Neutrophil (primary cell): ENCODE measurements around the gene LMAN1L.
A peak's percentile ranks its signal among the peaks of the same experiment; 100 is the strongest.

Experiments
- H3K27ac ChIP-seq: fragments of 200-600 bp; sonication (generic); 2 replicates; pipeline ENCODE4 v1.5.1; 2016; ENCODE audit warnings: mild to moderate bottlenecking, moderate library complexity
- H3K27me3 ChIP-seq: fragments of 200-600 bp; sonication (generic); 2 replicates; pipeline ENCODE4 v1.6.0; 2016; ENCODE audit warnings: mild to moderate bottlenecking
- H3K36me3 ChIP-seq: fragments of 200-600 bp; sonication (generic); 2 replicates; pipeline ENCODE4 v1.5.1; 2017
- H3K4me1 ChIP-seq, 2 experiments: fragments of 200-600 bp in 1 of 2; sonication (generic) in 1 of 2; 1 replicate in 1 of 2; 2 replicates in 1 of 2; pipeline versions ENCODE4 v1.5.1 to v1.6.1; 2013 to 2016; ENCODE audit warnings: low read depth in 1 of 2, low read length in 1 of 2, mild to moderate bottlenecking in 1 of 2, moderate library complexity in 1 of 2; ENCODE audit not compliant: control insufficient read depth in 1 of 2, insufficient read depth in 1 of 2
- H3K4me3 ChIP-seq, 2 experiments: fragments of 200-600 bp in 1 of 2; sonication (generic) in 1 of 2; 1 replicate in 1 of 2; 2 replicates in 1 of 2; pipeline ENCODE4 v1.5.1; 2013 to 2016; ENCODE audit warnings: low read depth in 1 of 2, low read length in 1 of 2, mild to moderate bottlenecking in 1 of 2, moderate library complexity in 1 of 2
- H3K9me3 ChIP-seq: fragments of 200-600 bp; sonication (generic); 2 replicates; pipeline ENCODE4 v1.5.1; 2016
- CTCF ChIP-seq: fragments of 200-600 bp; sonication (generic); IDR thresholded peaks from 2 replicates; pipeline ENCODE4 v1.5.1; 2016; ENCODE audit warnings: antibody characterized with exemption

The LMAN1L gene

GRCh38 chr15:74794248-74794969 lies 18.2 kb upstream of the LMAN1L start:
- Histone ChIP-seq H3K9me3 (no peaks in the 10 kb centered on the region), H3K4me3 (no peak overlapping the region), H3K4me1 (peaks cover 62 to 76% of the 10 kb centered on the region in 2 experiments), H3K27me3 (no peaks in the 10 kb centered on the region), H3K27ac (peak overlapping the region; percentile 57), H3K36me3 (peaks cover 24% of the 10 kb centered on the region)
- no peak for TF ChIP-seq CTCF

GRCh38 chr15:74794970-74795349 lies 17.7 kb upstream of the LMAN1L start:
- H3K36me3 ChIP-seq, result peaks cover 30% of the 10 kb centered on the region
- peaks cover 62 to 76% of the 10 kb centered on the region in 2 experiments for H3K4me1 ChIP-seq
- H3K9me3 ChIP-seq, result no peaks in the 10 kb centered on the region
- H3K27ac ChIP-seq, result peak overlapping the region; percentile 57
- TF ChIP-seq CTCF, result no peak
- no peak overlapping the region for H3K4me3 ChIP-seq
- H3K27me3 ChIP-seq, result no peaks in the 10 kb centered on the region

GRCh38 chr15:74795966-74796625 lies 16.5 kb upstream of the LMAN1L start:
- Histone ChIP-seq H3K36me3 (peaks cover 41% of the 10 kb centered on the region), H3K4me3 (no peak overlapping the region), H3K9me3 (no peaks in the 10 kb centered on the region), H3K27ac (peak overlapping the region; percentile 57), H3K27me3 (no peaks in the 10 kb centered on the region), H3K4me1 (peaks cover 59 to 73% of the 10 kb centered on the region in 2 experiments)
- no peak for TF ChIP-seq CTCF

- Histone ChIP-seq H3K4me3 (no peak overlapping the region), H3K36me3 (peaks cover 66% of the 10 kb centered on the region), H3K9me3 (no peaks in the 10 kb centered on the region), H3K27ac (peak overlapping the region; percentile 90), H3K4me1 (peaks cover 34 to 47% of the 10 kb centered on the region in 2 experiments), H3K27me3 (no peaks in the 10 kb centered on the region)
- no peak for TF ChIP-seq CTCF
These were observed 14.0 kb upstream of the LMAN1L start for GRCh38 chr15:74798388-74799254.

- peaks cover 31 to 43% of the 10 kb centered on the region in 2 experiments for H3K4me1 ChIP-seq
- peaks cover 74% of the 10 kb centered on the region for H3K36me3 ChIP-seq
- peak overlapping the region; percentile 18 to 50 for H3K4me3 ChIP-seq
These were observed 13.3 kb upstream of the LMAN1L start for GRCh38 chr15:74799255-74799855.

More at GRCh38 chr15:74799255-74799855, 13.3 kb upstream of the LMAN1L start:
- Histone ChIP-seq H3K9me3 (no peaks in the 10 kb centered on the region), H3K27me3 (no peaks in the 10 kb centered on the region), H3K27ac (peak overlapping the region; percentile 90)
- no peak for TF ChIP-seq CTCF
